Duodenal mucosa (tissue), 2 donors: ENCODE results near the gene PPT1.

Experiments used
- H3K27ac ChIP-seq: one replicate; pipeline ENCODE4 v1.7.0; 2013; ENCODE audit warnings: low read depth, low read length
- H3K27me3 ChIP-seq, 2 donors: one replicate each; pipeline ENCODE4 v1.7.0; 2013; ENCODE audit warnings: low read length in 2 of 2, control low read depth in 1 of 2; ENCODE audit not compliant: insufficient read depth in 2 of 2, control insufficient read depth in 1 of 2
- H3K36me3 ChIP-seq, 2 donors: one replicate each; pipeline ENCODE4 v1.7.0; 2013; ENCODE audit warnings: low read length in 2 of 2, control low read depth in 1 of 2; ENCODE audit not compliant: insufficient read depth in 2 of 2, control insufficient read depth in 1 of 2
- H3K4me1 ChIP-seq, 2 donors: one replicate each; pipeline ENCODE4 v1.7.0; 2013; ENCODE audit warnings: low read length in 2 of 2, control low read depth in 1 of 2; ENCODE audit not compliant: insufficient read depth in 2 of 2, control insufficient read depth in 1 of 2
- H3K4me3 ChIP-seq, 2 donors: one replicate each; pipeline ENCODE4 v1.7.0; 2013; ENCODE audit warnings: low read length in 2 of 2, low read depth in 1 of 2
- H3K9ac ChIP-seq, 2 donors: one replicate each; pipeline ENCODE4 v1.7.0; 2013; ENCODE audit warnings: low read length in 2 of 2, low read depth in 1 of 2
- H3K9me3 ChIP-seq, 2 donors: one replicate each; pipeline ENCODE4 v1.7.0; 2013; ENCODE audit warnings: low read length in 2 of 2, control low read depth in 1 of 2; ENCODE audit not compliant: control insufficient read depth in 1 of 2

The PPT1 gene

DNA sequence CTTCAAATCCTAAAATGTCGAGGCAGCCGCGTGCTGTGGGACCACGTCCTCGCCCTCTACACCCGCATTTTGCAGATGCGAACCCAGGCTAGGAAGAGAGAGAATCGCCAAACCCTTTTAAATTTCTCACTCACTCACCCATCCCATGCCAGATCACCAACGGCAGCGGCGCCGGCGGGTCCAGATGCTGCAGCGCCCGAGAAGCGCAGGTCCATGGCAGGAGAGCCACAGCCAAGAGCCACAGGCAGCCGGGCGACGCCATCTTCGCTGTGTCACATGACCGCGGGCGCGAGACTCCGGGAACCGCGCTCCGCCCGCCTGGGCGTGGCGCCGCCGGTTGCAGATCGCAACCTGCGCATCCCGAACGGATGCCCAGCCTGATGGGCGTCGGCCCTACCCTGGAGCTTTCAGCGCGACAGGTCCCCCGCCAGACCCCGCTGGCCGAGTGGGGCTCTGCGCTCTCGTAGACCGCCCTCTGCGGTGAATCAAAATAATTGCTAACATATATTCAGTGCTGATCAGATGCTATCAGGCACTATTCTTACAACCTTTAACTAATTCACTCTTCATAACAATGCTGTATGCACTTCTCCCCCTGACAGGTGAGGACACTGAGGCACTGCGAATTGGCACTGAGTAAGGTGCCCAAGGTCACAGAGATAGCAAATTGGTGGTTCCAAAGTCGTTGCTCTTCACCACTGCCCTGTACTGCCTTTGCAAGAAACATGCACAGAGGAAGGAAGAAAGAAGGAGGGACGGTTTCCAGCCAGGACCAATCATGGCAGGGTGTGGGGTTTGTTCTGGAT, at the start of gene PPT1:
Gene PPT1, minus strand, starts transcription at position 276 of the 806 bp plus-strand sequence. Its CDS starts 14 bp downstream, at position 262.
- H3K27me3 ChIP-seq: no peaks in the 10 kb centered on the region
- H3K9ac ChIP-seq: peak within 1 kb of the TSS; percentile 54 to 65
- H3K9me3 ChIP-seq: no peaks in the 10 kb centered on the region
- H3K4me1 ChIP-seq: peaks cover 4 to 8% of the 10 kb centered on the region in 2 donors
- peak within 1 kb of the TSS; percentile 94 to 96 for H3K4me3 ChIP-seq
- peak within 1 kb of the TSS; percentile 22 for H3K27ac ChIP-seq
- no peaks in the 10 kb centered on the region for H3K36me3 ChIP-seq

DNA sequence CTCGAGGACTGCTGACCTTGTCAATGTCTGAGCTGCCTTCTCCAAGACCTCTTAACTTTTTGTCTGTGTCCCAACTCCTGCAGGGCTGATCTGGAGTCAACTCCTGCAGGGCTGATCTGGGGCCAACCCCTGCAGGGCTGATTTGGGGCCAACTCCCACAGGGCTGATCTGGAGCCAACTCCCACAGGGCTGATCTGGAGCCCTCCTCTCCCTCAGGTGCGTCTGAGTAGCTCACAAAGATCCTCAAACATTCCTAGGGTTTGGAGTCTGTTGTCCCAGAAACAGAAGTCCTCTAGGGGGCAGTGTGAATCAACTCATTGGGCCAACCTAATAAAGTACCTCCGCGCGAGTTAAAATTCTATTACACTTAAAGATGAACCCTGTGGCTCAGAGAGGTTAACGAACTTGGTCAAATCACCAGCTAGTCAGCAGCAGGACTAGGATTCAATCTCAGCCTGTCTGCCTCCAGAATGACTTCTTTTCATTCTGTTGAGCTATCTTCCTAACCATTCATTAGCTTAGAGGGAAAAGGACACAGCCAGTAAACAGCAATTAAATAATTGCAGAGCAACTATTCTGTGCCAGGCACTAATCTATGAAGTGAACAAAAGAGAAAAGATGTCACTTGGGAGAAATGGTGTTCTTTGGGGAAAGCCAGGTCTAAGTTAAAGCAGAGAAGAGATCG, 47.0 kb upstream of the PPT1 start:
- Histone ChIP-seq H3K36me3 (no peaks in the 10 kb centered on the region), H3K9me3 (no peaks in the 10 kb centered on the region), H3K27ac (no peak overlapping the region), H3K9ac (no peak overlapping the region), H3K4me1 (no peaks in the 10 kb centered on the region), H3K27me3 (peaks cover 6 to 22% of the 10 kb centered on the region in 2 donors), H3K4me3 (no peak overlapping the region)

DNA sequence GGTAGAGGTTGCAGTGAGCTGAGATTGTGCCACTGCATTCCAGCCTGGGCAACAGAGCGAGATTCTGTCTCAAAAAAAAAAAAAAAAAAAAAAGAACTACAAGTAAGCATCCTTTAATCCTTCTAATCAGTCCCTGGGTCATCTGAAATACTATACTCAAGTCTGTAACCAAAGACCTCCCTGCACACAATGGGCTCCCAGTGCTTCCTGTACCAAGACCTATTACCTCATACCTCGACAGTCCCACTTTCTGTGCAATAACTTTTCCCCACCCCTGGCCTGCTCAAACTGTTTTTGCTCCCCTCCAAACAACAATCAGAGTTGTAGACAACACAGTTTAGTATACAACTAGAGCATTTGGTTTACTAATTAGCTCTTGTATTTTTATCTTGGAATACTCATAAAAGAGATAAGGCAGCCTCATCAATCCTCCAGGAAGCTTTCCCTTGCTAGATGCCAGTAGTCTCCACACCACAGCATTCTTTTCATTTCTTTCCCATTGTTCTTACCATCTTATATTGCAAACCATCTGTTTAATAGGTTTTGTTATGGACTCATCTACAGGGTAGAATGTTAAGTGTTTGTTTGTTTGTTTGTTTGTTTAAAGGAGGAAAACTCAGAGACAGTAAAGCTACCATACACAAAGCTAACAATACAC, 45.0 kb upstream of the PPT1 start:
- no peak overlapping the region for H3K4me3 ChIP-seq
- peaks cover 3 to 8% of the 10 kb centered on the region in 2 donors for H3K27me3 ChIP-seq
- H3K9me3 ChIP-seq: no peaks in the 10 kb centered on the region
- H3K9ac ChIP-seq: no peak overlapping the region
- H3K36me3 ChIP-seq: no peaks in the 10 kb centered on the region
- no peaks in the 10 kb centered on the region for H3K4me1 ChIP-seq
- no peak overlapping the region for H3K27ac ChIP-seq

DNA sequence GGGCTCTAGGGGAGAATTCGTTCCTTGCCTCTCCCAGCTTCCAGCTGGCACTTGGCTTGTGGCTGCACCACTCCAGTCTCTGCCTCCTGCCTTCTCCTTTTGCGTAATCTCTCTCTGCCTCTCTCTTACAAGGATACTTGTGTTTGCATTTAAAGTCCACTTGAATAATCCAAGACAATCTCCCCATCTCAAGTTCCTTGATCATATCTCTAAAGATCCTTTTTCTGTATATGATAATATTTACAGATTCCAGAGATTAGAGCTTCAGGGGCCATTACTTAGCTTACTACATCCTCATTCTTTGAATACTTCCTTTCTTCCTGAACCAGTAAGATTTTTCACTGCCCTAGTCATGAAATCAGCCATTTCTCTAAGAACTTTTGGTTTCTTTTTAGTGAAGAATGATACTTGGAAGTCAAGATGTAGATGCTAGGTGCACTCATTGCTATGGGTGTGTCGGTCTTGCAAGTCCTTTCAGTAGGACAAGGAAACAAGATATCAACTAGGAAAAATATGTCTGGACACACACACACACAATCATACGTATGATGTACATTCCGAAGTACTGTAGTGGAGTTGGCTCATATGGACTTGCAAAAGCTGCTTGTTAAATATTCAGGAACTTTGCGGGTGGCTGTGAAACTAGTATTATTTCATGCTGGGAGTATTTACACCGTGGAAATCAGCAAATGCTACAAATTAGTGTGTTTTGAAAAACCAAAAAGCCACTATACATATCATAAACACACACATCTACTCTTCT, 43.3 kb upstream of the PPT1 start:
- Histone ChIP-seq H3K27me3 (peaks cover 0 to 1% of the 10 kb centered on the region in 2 donors), H3K9ac (no peak overlapping the region), H3K4me1 (no peaks in the 10 kb centered on the region), H3K27ac (no peak overlapping the region), H3K4me3 (no peak overlapping the region), H3K36me3 (no peaks in the 10 kb centered on the region), H3K9me3 (no peaks in the 10 kb centered on the region)

DNA sequence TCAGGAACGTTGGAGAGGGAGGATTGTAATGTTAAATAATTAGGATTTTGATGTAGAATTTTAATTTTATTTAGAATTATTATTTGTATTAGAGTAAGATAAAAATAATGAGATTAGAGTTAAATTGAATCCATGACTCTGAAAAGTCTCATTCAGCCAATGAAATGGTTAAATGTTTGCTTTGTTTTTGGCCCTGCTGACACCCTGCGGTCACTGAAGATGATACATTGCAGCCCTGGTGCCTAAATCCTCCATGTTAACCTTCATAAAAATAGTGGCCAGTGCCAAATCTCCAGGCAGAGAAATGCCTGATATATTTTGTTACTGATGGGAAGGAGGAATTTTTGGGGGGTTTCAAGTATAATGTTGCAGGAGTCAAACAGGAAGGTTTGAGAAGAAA, 36.8 kb upstream of the PPT1 start:
- no peak overlapping the region for H3K27ac ChIP-seq
- peaks cover 0 to 4% of the 10 kb centered on the region in 2 donors for H3K27me3 ChIP-seq
- H3K4me3 ChIP-seq: no peak overlapping the region
- no peak overlapping the region for H3K9ac ChIP-seq
- H3K4me1 ChIP-seq: no peaks in the 10 kb centered on the region
- no peaks in the 10 kb centered on the region for H3K9me3 ChIP-seq
- H3K36me3 ChIP-seq: no peaks in the 10 kb centered on the region

DNA sequence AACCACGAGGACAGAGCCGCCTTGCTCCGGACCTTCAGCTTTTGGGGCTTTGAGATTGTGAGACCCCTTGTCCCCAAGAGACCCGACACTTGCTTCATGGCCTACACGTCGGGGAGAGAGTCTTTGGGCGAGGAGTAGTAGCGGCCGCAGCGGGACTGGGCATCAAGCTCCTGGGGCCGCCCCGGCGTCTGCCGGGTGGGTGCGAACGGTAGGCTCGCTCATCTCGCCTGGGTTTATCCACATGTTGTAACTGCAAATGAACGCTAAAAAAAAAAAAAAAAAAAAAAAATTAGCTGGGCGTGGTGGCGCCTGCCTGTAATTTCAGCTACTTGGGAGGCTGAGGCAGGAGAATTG, 36.2 kb upstream of the PPT1 start:
- Histone ChIP-seq H3K27ac (no peak overlapping the region), H3K36me3 (no peaks in the 10 kb centered on the region), H3K27me3 (peaks cover 0 to 4% of the 10 kb centered on the region in 2 donors), H3K4me3 (no peak overlapping the region), H3K9ac (no peak overlapping the region), H3K9me3 (no peaks in the 10 kb centered on the region), H3K4me1 (no peaks in the 10 kb centered on the region)

DNA sequence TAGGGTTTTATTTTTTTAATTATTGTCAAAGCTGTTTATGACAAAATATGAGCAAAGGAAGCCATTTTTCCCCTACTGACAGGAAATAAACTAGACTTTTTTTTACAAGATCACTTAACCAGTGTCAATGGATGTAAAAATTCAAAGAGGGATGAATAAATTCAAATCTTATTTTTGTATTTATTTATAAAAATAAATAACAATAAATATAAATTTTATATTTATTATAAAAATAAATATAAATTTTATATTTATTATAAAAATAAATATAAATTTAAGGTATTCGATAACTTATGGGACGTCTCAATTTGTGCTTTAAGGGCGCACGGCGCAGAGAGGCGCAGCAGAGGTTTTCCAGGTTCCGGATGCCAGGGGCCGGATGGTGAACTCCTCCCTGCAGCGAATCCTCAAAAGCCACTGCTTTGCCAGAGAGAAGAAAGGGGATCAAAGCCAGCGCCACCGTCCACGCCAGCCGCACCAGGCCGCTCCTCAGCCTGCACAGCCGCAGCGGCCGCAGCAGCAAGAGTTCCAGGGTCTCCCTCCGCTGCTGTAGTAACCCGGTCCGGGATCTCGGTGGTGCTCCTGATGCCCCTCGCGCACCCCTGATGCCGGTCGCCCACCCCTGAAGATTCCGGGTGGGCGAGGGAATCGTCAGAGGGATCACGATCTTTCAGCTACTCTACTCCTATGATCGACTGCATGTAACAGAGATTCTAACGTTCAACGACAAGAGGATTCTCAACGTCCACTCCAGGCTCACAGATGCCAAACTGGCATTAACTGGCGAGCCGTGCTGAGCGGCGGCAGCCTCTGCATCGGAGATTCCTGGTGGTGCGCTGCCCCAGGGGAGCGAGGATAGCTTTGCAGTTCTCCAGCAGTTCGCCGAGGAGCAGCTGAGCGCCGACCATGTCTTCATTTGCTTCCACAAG, 35.6 kb upstream of the PPT1 start:
- Histone ChIP-seq H3K27ac (no peak overlapping the region), H3K9me3 (no peaks in the 10 kb centered on the region), H3K4me3 (no peak overlapping the region), H3K4me1 (no peaks in the 10 kb centered on the region), H3K9ac (no peak overlapping the region), H3K36me3 (no peaks in the 10 kb centered on the region), H3K27me3 (peaks cover 0 to 4% of the 10 kb centered on the region in 2 donors)

DNA sequence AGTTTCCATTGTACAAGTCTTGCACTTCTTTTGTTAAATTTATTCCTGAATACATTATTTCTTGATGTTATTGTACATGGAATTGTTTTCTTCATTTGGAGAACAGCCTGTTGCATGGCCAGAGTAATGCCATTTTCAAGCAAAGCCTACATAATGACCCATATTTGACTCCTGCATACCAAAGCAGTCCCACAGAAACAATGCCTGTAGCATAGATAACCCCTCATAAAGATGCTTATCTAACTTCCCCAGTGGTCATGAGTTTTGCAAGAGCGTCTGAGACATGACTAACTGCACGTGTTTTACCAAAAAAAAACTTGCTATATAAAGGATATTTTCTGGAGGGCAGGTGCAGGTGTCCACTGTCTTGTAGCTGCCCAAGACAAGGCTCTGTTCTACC, 33.8 kb upstream of the PPT1 start:
- H3K27me3 ChIP-seq: peaks cover 0 to 4% of the 10 kb centered on the region in 2 donors
- H3K36me3 ChIP-seq: no peaks in the 10 kb centered on the region
- no peak overlapping the region for H3K4me3 ChIP-seq

DNA sequence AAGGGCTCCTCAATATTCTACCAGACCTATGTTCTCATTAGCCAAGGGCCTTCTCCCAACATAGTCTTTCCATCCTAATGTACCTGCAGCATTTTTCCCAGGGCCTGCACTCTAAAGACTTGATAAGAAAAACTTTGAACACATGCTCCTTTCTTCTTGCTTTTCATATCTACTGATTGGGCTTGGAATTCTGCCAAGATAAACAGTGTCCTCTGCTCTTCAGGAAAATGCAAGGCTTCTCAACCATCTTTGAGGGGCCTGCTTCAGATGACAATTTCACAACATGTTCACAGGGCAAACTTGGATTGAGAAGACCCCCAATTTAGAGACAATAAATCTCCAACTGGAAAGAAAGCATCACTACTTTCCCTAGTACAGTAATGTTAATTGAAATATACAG, 25.8 kb upstream of the PPT1 start:
- Histone ChIP-seq H3K36me3 (no peaks in the 10 kb centered on the region), H3K27ac (no peak overlapping the region), H3K9ac (no peak overlapping the region), H3K9me3 (no peaks in the 10 kb centered on the region), H3K27me3 (peaks cover 0 to 5% of the 10 kb centered on the region in 2 donors), H3K4me3 (no peak overlapping the region), H3K4me1 (no peaks in the 10 kb centered on the region)

More for the DNA sequence above, 33.8 kb upstream of the PPT1 start:
- no peak overlapping the region for H3K27ac ChIP-seq
- no peaks in the 10 kb centered on the region for H3K4me1 ChIP-seq
- H3K9me3 ChIP-seq: no peaks in the 10 kb centered on the region
- H3K9ac ChIP-seq: no peak overlapping the region
